HG03460 (cell line): Measurements from ENCODE around the gene DNAAF1.
"Not testable (repeated sequence)": the region's sequence is repeated elsewhere in the genome, so short reads cannot be mapped to it uniquely, and the experiment has no call there.

Source experiments
- ATAC-seq: cut with Tn5 transposase; IDR thresholded peaks from one replicate; pipeline ENCODE4 v1.9.1; 2021; ENCODE audit not compliant: unreplicated experiment

DNAAF1 gene

DNA sequence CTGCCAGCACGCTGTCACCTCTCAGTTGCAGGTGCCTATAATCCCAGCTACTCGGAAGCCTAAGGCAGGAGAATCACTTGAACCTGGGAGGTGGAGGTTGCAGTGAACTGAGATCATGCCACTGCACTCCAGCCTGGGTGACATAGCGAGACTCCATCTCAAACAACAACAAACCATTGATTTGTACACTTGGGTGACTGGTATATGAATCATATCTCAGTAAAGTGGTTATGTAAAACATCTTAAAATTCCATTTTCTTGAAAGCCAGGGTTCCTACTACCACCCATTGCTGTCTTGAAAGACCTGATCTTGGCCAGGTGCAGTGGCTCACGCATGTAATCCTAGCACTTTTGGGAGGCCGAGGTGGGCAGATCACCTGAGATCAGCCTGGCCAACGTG lies 60.0 kb downstream of the DNAAF1 start:
- not testable (repeated sequence) for ATAC-seq

DNA sequence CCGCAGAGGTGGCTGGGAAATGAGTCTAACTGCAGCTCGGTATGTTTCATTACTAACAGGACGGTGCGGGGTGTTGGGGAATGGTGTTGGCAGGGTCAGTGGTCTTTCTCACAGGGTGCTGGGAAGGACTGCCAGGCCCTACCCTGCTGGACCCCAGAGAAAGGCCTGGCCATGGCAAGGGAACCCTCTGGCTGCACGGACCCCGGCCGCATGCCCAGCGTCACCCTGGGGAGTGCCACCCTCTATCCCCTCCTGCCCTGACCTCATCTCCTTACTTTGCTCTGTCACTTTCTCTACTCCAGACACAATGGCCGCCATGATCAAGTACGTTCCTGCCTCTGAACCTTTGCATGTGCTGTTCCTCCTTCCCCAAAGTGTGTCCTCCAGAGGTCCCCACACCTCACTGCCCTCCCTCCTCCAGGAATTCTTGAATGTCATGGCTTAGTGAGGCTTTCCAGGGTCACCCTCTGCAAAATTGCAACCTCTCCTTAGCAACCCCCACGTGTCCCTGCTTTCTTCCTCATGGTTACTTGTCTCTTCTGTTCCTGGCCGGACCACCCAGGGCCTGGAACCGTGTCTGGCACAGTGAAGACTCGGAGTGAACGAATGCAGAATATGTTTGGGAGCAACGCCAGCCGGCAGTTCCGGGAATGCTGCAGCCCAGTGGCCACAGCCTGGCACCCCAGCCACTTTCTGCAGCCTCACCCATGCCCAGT lies 61.0 kb downstream of the DNAAF1 start:
- ATAC-seq, result no peak

DNA sequence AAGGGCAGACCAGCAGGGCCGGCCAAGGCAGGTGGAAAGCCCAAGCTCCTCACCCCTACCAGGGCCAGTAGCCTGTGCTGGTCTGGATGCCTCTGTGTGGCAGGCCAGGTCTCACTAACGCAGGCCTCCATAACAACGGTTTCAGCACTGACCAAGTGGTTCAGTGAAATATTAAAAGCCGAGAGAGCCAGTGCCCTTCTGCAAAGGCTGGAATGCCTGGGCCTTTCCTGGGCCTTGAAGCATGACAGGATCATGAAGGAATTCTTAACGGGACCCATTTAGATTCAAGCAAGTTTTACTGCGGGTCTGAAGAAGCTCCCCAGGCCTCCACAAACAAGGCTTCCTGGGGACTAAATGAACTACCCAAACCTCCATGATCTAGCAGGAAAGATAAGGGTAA lies 62.1 kb downstream of the DNAAF1 start:
- ATAC-seq, result no peak

DNA sequence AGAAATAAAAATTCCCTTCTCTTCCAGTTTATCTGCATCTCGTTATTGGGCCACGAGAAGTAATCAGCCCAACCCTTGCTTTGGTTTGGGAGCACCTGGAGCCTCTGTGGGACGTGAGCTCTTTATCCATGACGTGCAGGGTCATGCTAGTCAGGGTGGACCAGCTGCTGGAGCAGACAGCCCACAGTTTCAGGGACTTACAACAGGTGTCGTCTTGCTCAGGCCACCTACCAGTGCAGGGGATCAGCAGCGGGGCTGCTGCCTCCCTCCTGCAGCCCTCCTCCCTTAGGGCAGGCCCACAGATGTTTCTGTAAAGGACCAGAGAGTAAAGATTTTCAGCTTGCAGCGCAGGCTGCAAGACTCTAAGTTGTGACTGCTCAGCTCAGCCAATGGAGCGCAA lies 62.8 kb downstream of the DNAAF1 start:
- no peak for ATAC-seq

DNA sequence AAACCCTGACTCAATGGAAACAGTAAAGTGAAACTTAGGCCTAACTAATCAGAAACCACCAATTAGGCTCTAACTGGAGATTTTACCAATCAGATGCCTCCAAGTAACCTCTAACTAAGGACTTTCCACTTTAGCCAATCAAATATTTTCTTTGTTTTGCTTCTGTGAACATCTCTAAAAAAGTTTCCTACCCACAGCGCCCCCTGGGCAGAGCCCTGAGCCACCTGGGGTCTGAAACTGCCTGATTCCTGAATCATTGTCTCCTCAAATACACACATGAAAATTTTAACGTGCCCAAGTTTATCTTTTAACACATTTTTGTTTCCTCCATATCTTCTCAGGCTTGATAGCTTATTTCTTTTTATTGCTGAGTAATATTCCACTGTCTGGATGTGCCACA lies 64.9 kb downstream of the DNAAF1 start:
- no peak for ATAC-seq

DNA sequence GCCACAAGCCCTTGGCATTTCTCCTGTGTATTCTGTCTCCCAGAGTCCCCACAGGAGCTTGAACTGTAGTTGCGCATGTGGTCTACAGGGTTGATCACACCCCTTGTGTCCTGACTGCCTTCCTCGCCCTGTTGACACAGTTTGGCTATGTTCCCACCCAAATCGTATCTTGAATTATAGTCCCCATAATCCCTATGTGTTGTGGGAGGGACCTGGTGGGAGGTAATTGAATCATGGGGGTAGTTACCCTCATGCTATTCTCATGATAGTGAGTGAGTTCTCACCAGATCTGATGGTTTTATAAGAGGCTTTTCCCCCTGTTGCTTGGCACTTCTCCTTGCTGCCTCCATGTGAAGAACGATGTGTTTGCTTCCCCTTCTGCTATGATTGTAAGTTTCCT lies 67.0 kb downstream of the DNAAF1 start:
- no peak for ATAC-seq

DNA sequence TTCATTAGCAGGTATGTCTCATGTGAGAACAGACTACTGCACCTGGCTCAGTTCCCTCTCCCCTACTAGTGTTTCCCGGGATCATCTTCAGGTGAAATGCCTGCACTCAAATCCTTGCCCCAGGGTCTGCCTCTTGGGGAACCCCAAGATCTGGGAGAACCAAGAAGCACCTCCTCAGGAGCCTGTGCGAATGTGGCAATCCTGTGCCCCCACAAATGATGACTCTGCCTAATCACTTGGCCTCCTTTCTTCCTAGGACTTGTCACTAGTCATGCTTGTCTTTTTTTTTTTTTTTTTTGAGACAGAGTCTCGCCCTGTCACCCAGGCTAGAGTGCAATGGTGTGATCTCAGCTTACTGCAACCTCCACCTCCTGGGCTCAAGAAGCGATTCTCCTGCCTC lies 67.5 kb downstream of the DNAAF1 start:
- no peak for ATAC-seq

DNA sequence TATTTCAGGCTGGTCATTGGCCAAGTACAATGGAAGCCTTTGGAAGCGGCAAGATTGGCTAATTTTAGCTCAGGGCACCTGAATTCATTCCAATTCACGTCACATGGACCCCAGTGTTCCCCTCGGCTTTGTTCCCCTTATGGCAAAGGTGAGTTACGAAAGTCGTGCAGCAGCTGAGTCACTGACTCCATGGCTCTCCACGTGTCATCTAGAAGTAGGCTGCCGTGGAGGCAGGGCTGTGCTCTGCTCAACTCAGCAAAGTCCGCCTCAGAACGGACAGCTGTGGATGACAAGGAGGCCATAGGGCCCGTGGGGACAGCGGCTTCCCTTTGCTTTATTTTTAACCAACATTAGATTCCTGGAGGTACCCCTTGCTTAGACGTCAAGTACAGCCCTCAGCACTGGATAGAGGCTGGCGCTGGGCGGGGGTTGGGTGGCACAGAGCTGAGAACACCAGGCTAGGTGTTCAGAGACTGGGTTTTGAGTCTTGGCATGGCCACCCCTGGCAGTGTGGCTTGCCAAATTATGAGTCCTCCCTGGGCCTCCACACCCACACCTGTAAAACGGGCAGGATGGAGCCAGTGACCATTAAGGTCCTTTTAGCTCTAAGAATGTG lies 69.5 kb downstream of the DNAAF1 start:
- ATAC-seq, result no peak

DNA sequence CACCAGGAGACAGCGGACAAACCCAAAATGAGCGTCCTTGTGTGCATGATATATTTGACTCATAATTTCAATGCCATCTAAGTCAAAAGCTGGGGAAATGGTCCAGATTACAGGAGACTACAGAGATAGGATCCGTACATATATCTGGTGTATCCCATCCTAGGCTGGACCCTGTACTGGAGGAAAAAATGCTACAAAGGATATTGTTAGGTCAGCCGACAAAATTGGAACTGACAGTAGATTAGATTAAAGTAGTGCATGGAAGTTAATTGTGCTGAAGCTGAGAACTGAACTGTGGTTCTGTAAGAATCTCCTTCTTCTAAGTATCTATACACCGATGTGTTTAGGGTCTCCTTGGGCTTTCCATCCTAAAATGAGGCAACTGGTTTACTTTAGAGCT lies 70.4 kb downstream of the DNAAF1 start:
- no peak for ATAC-seq

DNA sequence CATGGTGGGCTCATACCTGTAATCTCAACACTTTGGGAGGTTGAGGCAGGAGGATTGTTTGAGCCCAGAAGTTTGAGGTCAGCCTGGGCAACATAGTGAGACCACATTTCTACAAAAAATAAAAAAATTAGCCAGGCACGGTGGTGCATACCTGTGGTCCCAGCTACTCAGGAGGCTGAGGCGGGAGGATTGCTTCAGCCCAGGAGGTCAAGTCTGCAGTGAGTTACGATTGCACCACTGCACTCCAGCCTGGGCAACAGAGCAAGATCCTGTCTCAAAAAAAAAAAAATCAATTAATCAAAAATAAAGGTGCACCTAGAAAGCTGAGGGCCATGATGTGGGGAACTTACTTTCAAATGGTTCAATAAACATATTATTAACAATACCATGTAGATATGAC lies 71.0 kb downstream of the DNAAF1 start:
- not testable (repeated sequence) for ATAC-seq

DNA sequence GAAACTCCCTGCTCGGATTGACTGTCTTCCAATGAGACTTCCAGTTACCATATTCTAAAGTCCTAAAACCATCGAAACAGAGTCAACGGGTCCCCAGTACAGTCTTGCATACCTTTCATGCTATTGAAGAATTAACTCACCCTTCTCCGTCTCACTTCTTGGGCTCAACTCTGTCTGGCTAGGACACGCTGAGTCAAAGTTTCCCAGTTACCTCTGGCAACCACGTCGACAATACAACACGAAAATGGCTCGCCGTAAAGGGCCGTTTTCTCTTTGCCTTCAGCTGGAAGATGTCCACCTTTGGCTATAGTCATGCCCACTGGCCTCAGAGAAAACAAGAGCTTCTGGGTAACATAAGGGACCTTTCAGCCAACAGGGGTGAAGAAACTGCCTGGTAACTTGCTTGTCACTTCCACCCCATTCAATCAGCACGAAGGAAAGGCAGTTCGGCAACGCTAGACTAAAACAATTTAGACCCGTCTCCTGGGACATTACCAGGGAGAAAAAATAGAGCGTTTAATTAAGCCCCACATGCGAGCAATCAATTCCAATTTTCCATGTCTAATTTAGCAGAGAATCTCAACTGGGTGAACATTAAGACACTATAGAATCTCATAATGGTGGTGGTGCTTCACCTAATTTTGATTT lies 73.2 kb downstream of the DNAAF1 start:
- ATAC-seq, result no peak

DNA sequence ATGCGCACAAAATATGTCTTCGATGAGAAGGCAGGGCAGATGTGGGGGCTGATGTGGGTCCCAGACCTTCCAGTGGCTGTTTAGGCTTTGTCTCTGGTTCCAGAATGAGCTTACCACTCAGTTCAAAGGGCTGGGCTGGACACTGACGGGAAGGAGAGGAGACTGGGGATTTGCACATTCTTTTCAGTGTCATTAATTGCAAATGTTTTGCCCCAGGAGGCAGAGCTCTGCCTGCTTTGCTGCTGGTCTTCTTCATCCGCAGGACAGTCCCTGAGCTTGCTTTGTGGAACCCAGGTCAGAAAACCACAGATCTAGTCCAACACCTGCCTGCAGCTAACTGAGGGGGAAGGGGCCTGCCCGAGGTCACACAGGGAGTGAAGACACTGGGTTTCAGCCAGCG lies 73.8 kb downstream of the DNAAF1 start:
- ATAC-seq, result no peak

DNA sequence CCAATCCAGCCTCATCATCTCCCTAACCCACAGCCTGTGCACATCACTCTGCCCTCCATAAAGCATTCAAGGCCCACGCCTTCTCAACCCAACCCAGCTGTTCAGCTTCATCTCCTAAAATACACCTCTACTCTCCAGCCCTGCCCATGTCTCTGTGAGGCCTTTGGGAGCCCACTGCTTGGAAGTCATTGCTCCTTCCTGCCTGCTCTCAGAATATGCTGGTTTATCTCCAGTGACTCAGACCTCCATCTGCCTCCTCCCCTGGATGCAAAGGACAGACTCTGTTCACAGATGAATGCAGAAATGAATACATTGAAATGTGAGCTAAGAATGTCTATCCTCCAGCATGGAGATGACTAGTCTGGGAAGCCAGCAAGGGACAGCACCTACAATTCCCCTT lies 75.7 kb downstream of the DNAAF1 start:
- no peak for ATAC-seq

DNA sequence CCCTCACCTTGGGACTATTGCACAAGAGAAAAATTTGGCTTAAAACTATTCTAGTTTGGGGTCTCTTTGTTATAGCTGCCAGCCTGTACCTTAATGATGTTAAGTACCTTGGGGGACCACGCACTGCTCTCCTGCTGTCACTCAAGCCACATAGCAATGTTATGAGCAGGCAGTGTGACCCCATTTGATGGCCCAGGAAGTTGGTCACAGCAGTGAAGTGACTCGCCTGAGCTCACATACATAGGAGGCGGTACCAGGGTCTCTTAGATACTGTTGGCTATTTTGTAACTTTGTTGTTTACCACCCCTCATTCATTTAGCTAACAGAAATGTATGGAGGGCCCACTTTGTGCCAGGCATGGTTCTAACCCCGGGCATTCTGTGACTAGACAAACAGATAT lies 78.3 kb downstream of the DNAAF1 start:
- ATAC-seq, result no peak

DNA sequence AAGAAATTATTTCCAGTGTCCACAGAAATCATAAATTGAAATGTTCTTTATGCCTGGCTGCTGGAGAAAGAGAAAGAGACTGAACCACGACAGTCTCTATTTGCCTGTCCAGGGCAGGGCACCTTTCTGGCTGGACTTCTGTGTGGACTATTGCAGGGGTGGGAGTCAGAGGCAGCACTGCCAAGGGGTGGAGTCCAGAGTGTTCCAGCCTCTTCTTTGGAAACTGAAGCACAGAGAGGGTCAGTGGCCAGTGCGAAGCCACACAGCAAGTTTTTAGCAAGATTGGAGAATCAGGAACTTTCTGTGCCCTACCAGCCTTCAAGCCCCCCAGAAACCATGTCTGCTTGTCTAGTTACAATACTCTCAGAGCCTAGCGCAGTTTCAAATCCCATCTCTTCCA lies 79.4 kb downstream of the DNAAF1 start:
- no peak for ATAC-seq

DNA sequence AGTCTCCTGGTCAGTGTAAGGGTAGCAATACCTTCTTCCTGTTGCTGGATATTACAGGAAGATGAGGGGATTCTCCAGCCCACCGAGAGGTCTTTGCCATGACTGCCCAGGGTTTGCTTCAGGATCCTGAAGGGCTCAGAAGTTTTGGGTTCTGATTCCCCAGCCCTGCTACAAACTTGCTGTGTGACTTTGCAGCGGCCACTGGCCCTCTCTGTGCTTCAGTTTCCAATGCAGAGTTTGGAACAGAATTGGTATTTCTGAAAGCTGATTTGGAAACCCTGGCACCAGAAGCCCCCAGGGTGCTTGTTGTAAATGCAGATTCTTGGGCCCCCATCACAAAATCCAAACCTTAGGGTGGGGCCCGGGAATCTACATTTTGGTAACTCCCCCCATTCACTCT lies 80.0 kb downstream of the DNAAF1 start:
- no peak for ATAC-seq

DNA sequence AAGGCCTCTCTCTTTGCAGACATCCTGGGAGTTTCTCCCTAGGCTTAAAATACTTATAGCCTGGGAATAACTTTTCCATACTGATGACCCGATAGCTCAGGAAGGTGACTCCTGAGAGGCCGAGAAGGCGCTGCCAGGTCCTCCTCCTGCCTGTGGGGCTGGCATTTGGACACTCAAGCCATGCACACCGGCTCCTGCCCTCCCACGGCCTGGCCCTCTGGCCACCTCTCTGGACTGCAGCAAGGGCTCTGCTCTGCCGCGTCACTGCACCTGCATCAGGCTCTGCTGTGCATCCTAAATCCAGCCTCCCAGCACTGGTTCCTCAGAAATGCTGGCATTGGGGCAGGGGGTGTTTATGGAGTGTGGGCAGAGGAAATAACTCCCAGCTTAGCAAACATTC lies 80.5 kb downstream of the DNAAF1 start:
- ATAC-seq, result no peak

DNA sequence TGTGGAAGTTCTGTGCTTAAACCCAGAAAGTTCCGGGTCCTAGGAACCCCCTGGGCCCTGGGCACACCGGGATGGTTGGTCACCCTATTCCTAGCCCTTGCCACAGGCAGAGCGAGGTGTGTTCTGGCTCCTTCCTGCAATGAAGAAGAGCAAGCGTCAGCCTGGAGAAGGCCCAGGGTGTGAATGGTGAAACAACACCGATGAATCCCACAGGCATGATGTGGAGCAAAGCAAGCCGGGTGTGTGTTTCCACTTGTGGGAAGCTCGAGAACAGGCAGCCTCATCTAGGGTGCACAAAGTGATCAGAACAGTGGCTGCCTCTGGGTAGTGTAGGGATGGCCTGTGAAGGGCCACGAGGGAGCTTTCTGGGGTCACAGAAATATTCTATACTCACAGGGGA lies 80.9 kb downstream of the DNAAF1 start:
- ATAC-seq, result no peak
